CD14-positive monocyte (primary cell): ENCODE data around the gene FOXO1. TPM values are rescaled to one million over a fixed set of nuclear protein-coding genes. Genes with fewer than 3 reads are reported as not detected.
A peak's percentile ranks its signal among the peaks of the same experiment; 100 is the strongest.

Experiments used
- DNase-seq, 3 donors: peaks; one replicate each; pipeline ENCODE4 v3.0.0-alpha.2; 2011 to 2022
- H2AFZ ChIP-seq: 2 replicates; pipeline ENCODE4 v1.6.0; 2012; ENCODE audit warnings: mild to moderate bottlenecking, low read depth, low read length, inconsistent platforms; ENCODE audit not compliant: insufficient read depth, poor library complexity, severe bottlenecking
- H3K27ac ChIP-seq, 2 donors: 1 replicate in 1 of 2; 2 replicates in 1 of 2; pipeline ENCODE4 v1.5.1; 2012 to 2013; ENCODE audit warnings: low read length in 2 of 2, control low read depth in 1 of 2, inconsistent platforms in 1 of 2, low read depth in 1 of 2, mild to moderate bottlenecking in 1 of 2
- H3K27me3 ChIP-seq, 2 donors: one replicate each; pipeline versions ENCODE4 v1.6.0 to v1.6.1; 2011 to 2013; ENCODE audit warnings: low read length in 2 of 2; ENCODE audit not compliant: control insufficient read depth in 2 of 2, insufficient read depth in 2 of 2
- H3K36me3 ChIP-seq, 2 donors: replicated peaks in 1 of 2; 1 replicate in 1 of 2; 2 replicates in 1 of 2; pipeline versions ENCODE4 v1.5.1 to v1.6.1; 2012 to 2013; ENCODE audit warnings: low read length in 2 of 2, control low read depth in 1 of 2, inconsistent platforms in 1 of 2, mild to moderate bottlenecking in 1 of 2; ENCODE audit not compliant: insufficient read depth in 2 of 2, control insufficient read depth in 1 of 2
- H3K4me1 ChIP-seq, 2 donors: 1 replicate in 1 of 2; 2 replicates in 1 of 2; pipeline versions ENCODE4 v1.5.1 to v1.6.1; 2012 to 2013; ENCODE audit warnings: low read length in 2 of 2, control low read depth in 1 of 2, inconsistent platforms in 1 of 2, mild to moderate bottlenecking in 1 of 2, moderate library complexity in 1 of 2; ENCODE audit not compliant: insufficient read depth in 2 of 2, control insufficient read depth in 1 of 2
- H3K4me2 ChIP-seq: replicated peaks from 2 replicates; pipeline ENCODE3; 2012; ENCODE audit warnings: low read length, moderate library complexity, mild to moderate bottlenecking; ENCODE audit not compliant: poor library complexity, severe bottlenecking; ENCODE audit errors: extremely low read depth
- H3K4me3 ChIP-seq, 3 experiments: fragments of 200-600 bp in 1 of 3; sonication (generic) in 1 of 3; replicated peaks in 1 of 3; 1 replicate in 2 of 3; 2 replicates in 1 of 3; pipeline ENCODE4 v1.5.1; 2011 to 2013; ENCODE audit warnings: low read length in 3 of 3, mild to moderate bottlenecking in 3 of 3, control low read depth in 2 of 3, low read depth in 2 of 3, inconsistent platforms in 1 of 3, moderate library complexity in 1 of 3
- H3K79me2 ChIP-seq: 2 replicates; pipeline ENCODE4 v1.6.0; 2012; ENCODE audit warnings: mild to moderate bottlenecking, control low read depth, inconsistent platforms, low read length, moderate library complexity; ENCODE audit not compliant: insufficient read depth
- H3K9ac ChIP-seq: 2 replicates; pipeline ENCODE4 v1.6.0; 2017; ENCODE audit warnings: low read length, mild to moderate bottlenecking; ENCODE audit not compliant: insufficient read depth, poor library complexity, severe bottlenecking
- H3K9me3 ChIP-seq, 2 donors: replicated peaks in 1 of 2; 1 replicate in 1 of 2; 2 replicates in 1 of 2; pipeline versions ENCODE4 v1.5.1 to v1.6.1; 2012 to 2013; ENCODE audit warnings: low read length in 2 of 2, control low read depth in 1 of 2; ENCODE audit not compliant: control insufficient read depth in 1 of 2, insufficient read depth in 1 of 2
- H4K20me1 ChIP-seq: 2 replicates; pipeline ENCODE4 v1.6.0; 2012; ENCODE audit warnings: mild to moderate bottlenecking, low read length, control low read depth, moderate library complexity; ENCODE audit not compliant: insufficient read depth
- H3K27ac Mint-ChIP-seq, 7 donors: one replicate each; pipeline ENCODE4 v1.8.0; 2020; ENCODE audit warnings: mild to moderate bottlenecking in 7 of 7, mixed read lengths in 7 of 7, moderate library complexity in 6 of 7, inconsistent platforms in 2 of 7
- H3K27me3 Mint-ChIP-seq, 3 donors: one replicate each; pipeline ENCODE4 v1.8.0; 2021 to 2022; ENCODE audit warnings: low read depth in 3 of 3, mild to moderate bottlenecking in 3 of 3, mixed read lengths in 3 of 3, moderate library complexity in 3 of 3, inconsistent platforms in 1 of 3
- H3K36me3 Mint-ChIP-seq, 2 donors: one replicate each; pipeline ENCODE4 v1.8.0; 2020; ENCODE audit warnings: mixed read lengths in 2 of 2, inconsistent platforms in 1 of 2, mild to moderate bottlenecking in 1 of 2
- H3K4me1 Mint-ChIP-seq: one replicate; pipeline ENCODE4 v1.8.0; 2020; ENCODE audit warnings: mild to moderate bottlenecking, mixed read lengths
- H3K4me3 Mint-ChIP-seq, 2 donors: one replicate each; pipeline ENCODE4 v1.8.0; 2020; ENCODE audit warnings: mild to moderate bottlenecking in 2 of 2, mixed read lengths in 2 of 2, moderate library complexity in 1 of 2
- H3K9me3 Mint-ChIP-seq, 7 donors: one replicate each; pipeline ENCODE4 v1.8.0; 2020 to 2022; ENCODE audit warnings: mixed read lengths in 7 of 7, mild to moderate bottlenecking in 6 of 7, moderate library complexity in 6 of 7, inconsistent platforms in 2 of 7
- WGBS: methylation state at CpG from one replicate; pipeline ENCODE4 v1.1.5; 2013; ENCODE audit warnings: missing lambda C conversion rate; ENCODE audit not compliant: insufficient coverage; 5-methylcytosine and 5-hydroxymethylcytosine counted together
- intact Hi-C, 2 donors: fragments of 100-400 bp; cut with micrococcal nuclease; formaldehyde crosslinking; loops; one replicate each; pipeline versions ENCODE4 v1.15.0 to v1.15.1; 2023
- polyA plus RNA-seq, 3 donors: library from polyadenylated mRNA; depleted of rRNA in 1 of 3; unstranded in 2 of 3; stranded (reverse) in 1 of 3; fragments of 300-500 nt in 2 of 3; fragments of >200 nt in 1 of 3; fragmentation: Illumina TruSeq in 2 of 3; gene quantifications; 1 replicate in 2 of 3; 2 replicates in 1 of 3; pipeline ENCODE4 v1.2.3, GENCODE V29; 2012 to 2021
- TF ChIP-seq, protein P1 (sequence below): fragments of 200-600 bp; IDR thresholded peaks from one replicate; pipeline ENCODE4 v1.8.0; 2022; ENCODE audit warnings: antibody characterized with exemption, mild to moderate bottlenecking

The FOXO1 gene
- polyA plus RNA-seq, 3 donors, result 3.1 to 11.3 (median 8.0) TPM

DNA sequence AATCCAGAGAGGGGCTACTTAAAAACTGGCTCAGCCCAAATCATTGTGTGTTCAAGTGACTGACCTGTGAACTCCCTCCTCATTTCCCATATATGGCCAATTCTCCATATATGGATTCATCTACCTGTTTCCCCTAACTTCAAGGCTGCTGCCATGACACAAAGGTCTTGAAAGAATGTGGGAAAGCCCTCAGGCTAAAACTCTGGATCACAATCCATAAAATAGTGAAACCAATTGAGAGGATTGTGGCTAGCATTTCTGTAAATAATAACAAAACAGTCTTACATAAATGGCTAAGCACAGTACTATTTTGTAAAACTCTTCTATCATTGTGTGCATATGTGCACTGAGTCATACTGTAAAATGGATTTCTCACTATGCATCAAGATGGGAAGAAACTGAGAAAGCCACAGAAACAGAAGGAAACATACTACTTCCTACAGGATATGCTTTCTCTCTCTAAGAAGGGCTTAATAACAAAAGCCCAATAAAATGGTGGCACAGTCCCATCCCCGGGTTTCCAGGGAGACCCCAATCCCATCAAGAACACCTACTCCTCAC, 80.5 kb downstream of the FOXO1 start:
- peaks cover 25% of the 10 kb centered on the region for H3K79me2 ChIP-seq
- H3K36me3 Mint-ChIP-seq, result peaks cover 0 to 8% of the 10 kb centered on the region in 2 donors
- H3K36me3 ChIP-seq, result no peaks in the 10 kb centered on the region
- no peak for DNase-seq
- TF ChIP-seq, protein P1, sequence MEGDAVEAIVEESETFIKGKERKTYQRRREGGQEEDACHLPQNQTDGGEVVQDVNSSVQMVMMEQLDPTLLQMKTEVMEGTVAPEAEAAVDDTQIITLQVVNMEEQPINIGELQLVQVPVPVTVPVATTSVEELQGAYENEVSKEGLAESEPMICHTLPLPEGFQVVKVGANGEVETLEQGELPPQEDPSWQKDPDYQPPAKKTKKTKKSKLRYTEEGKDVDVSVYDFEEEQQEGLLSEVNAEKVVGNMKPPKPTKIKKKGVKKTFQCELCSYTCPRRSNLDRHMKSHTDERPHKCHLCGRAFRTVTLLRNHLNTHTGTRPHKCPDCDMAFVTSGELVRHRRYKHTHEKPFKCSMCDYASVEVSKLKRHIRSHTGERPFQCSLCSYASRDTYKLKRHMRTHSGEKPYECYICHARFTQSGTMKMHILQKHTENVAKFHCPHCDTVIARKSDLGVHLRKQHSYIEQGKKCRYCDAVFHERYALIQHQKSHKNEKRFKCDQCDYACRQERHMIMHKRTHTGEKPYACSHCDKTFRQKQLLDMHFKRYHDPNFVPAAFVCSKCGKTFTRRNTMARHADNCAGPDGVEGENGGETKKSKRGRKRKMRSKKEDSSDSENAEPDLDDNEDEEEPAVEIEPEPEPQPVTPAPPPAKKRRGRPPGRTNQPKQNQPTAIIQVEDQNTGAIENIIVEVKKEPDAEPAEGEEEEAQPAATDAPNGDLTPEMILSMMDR, result no peak
- no peaks in the 10 kb centered on the region for H3K9me3 ChIP-seq
- H3K9ac ChIP-seq, result no peak overlapping the region
- H3K9me3 Mint-ChIP-seq, result peaks cover 5 to 15% (median 10%) of the 10 kb centered on the region in 7 donors
- H3K27ac Mint-ChIP-seq, result peak overlapping the region in 1 of 7 donors; percentile 10
- intact Hi-C loops, result loop anchor here in 1 of 2 donors (5.0 kb wide), 1 partner anchor 76 kb away; no protein-coding TSS in a partner anchor
- H3K4me1 ChIP-seq, result peaks cover 37 to 39% of the 10 kb centered on the region in 2 donors
- peaks cover 96% of the 10 kb centered on the region for H4K20me1 ChIP-seq
- H3K27me3 ChIP-seq, result no peaks in the 10 kb centered on the region
- WGBS, result no CpG with 5 or more reads among the region's 1 CpG
- H3K4me1 Mint-ChIP-seq, result peaks cover 57% of the 10 kb centered on the region
- no peak overlapping the region for H3K4me2 ChIP-seq
- H3K27me3 Mint-ChIP-seq, result no peaks in the 10 kb centered on the region
- no peak overlapping the region for H3K4me3 ChIP-seq
- H2AFZ ChIP-seq, result no peak overlapping the region
- no peak overlapping the region for H3K27ac ChIP-seq
- H3K4me3 Mint-ChIP-seq, result no peak overlapping the region

DNA sequence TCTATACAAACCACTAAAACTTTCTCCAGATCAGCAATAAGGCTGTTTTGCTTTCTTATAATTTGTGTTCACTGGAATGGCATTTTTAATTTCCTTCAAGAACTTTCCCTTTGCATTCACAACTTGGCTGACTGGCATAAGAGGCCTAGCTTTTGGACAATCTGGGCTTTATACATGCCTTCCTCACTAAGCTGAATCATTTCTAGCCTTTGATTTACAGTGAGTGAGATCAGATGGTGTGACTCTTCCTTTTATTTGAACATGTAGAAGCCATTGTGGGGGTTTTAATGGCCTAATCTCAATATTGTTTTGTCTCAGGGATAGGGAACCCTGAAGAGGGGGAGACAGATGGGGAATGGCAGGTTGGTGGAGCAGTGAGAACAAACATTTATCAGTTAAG, 82.7 kb downstream of the FOXO1 start:
- TF ChIP-seq, protein P1, result no peak
- peaks cover 98% of the 10 kb centered on the region for H4K20me1 ChIP-seq
- no peak for DNase-seq
- H3K4me1 ChIP-seq, result peaks cover 16 to 20% of the 10 kb centered on the region in 2 donors
- no peak overlapping the region for H3K4me2 ChIP-seq
- no peaks in the 10 kb centered on the region for H3K27me3 ChIP-seq
- Mint-ChIP-seq H3K27ac (no peak overlapping the region), H3K4me3 (no peak overlapping the region), H3K36me3 (peaks cover 0 to 8% of the 10 kb centered on the region in 2 donors), H3K4me1 (peaks cover 40% of the 10 kb centered on the region), H3K27me3 (no peaks in the 10 kb centered on the region), H3K9me3 (peaks cover 5 to 15% (median 10%) of the 10 kb centered on the region in 7 donors)
- H3K79me2 ChIP-seq, result peaks cover 24% of the 10 kb centered on the region
- H3K9me3 ChIP-seq, result no peaks in the 10 kb centered on the region
- intact Hi-C loops, result no loop called here
- no peaks in the 10 kb centered on the region for H3K36me3 ChIP-seq
- no peak overlapping the region for H3K9ac ChIP-seq
- no peak overlapping the region for H3K27ac ChIP-seq
- H2AFZ ChIP-seq, result no peak overlapping the region
- no peak overlapping the region for H3K4me3 ChIP-seq
